ENCODE results near the gene TOMT.
A peak's percentile ranks its signal among the peaks of the same experiment; 100 is the strongest.

Gene TOMT

GRCh38 chr11:72085621-72086351, 19.9 kb upstream of the TOMT start:
- no peak for DNase-seq (ENCODE audit: low read depth in 4 of 4, low spot score in 1 of 4)

- no peak for DNase-seq (ENCODE audit: low read depth in 4 of 4, low spot score in 1 of 4)
These were observed 17.5 kb upstream of the TOMT start for GRCh38 chr11:72088076-72088808.

GRCh38 chr11:72091292-72091691, 14.4 kb upstream of the TOMT start:
- DNase-seq (ENCODE audit: low read depth in 4 of 4, low spot score in 1 of 4) = peak in 3 of 4 experiments; percentile 28 to 41 (median 29)

- no peak for DNase-seq (ENCODE audit: low read depth in 4 of 4, low spot score in 1 of 4)
These were observed 7.0 kb upstream of the TOMT start for GRCh38 chr11:72098741-72099140.

DNA sequence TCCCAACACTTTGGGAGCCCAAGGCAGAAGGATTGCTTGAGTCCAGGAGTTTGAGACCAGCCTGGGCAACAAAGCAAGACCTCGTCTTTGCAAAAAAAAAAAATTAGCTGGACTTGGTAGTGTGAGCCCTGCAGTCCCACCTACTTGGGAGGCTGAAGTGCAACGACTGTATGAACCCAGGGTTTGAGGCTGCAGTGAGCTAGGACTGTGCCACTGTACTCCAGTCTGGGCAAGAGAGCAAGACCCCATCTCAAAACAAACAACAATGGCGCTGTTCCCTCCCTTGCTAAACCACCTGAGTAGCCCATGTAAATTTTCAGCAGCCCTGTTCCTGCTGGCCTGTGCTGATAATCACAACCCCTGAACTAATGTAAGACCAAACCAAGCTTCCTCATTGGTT, 5.7 kb upstream of the TOMT start:
- no peak for DNase-seq (ENCODE audit: low read depth in 4 of 4, low spot score in 1 of 4)

DNA sequence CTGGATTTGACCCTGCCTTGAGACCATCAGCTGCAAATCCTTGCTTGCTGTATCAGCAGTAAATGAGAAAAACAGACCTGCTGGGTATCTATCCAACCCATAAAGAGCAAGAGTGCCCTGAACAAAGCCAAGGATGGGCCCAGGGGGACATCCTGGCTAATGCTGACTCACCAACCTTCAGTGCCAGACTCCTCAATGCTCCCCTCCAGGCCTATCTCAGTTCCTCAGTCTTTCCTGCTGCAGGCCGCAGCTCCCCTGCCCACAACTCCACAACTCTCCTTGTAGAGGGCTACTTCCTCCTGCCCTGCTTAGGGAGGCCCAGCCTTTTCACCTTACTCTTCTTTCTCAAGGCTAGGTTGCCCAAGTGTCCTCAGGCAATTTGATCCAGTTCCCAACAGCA, 5.3 kb upstream of the TOMT start:
- no peak for DNase-seq (ENCODE audit: low read depth in 4 of 4, low spot score in 1 of 4)

- DNase-seq (ENCODE audit: low read depth in 4 of 4, low spot score in 1 of 4) = no peak
These were observed 3.6 kb upstream of the TOMT start for GRCh38 chr11:72102162-72102561.

DNA sequence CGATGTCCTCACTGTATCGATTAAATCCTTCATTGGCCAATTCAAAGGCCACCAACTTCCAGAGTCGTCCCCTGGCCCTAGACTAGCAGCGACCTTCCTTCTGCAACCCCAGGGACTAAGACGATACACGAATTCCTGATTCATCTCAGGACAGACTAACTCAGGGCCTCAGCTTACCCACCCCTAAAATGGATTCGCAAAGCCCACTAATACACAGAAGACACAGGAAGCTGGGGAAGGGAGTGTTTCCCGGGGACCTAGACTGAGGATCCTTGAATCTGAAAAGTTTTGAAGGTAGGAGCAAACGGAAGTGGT, 3.1 kb upstream of the TOMT start:
- no peak for DNase-seq (ENCODE audit: low read depth in 4 of 4, low spot score in 1 of 4)

DNA sequence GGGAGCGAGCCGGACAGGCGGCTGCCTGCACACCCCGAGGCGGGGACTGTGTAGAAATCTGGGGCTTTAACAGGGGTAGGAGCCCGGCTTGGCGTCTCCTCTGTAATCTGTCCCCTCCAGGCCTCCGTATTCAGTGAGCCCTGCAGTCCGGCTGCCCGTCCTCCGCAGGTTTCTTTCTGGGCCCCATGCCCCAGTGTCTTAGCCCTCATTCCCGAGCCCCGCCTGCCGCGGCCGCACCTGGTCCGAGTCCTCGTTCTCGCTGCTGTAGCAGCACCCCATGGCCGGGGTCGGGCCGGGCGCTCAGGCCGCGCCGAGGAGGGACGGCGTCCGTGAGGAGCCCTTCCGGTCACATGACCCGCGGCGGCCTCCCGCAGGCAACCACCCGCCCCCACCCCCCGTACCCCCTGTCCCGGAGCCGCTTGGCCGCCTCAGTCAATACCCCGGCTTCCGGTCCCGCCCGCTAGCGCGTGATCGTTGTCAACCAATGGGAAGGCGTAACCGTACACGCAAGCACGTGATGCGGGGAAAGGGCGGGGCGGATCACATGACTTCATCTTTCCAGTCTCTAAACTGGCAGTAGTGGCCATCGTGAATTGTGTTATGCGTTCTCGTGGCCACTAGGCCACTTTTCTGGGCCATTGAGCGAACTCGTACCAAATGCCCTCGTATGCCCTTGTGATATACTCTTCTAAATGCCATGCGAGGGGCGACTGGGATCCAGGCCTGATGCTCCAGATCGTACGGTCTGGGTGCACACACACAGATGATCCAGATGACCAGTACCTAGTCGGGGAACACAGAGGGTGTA, 2.6 kb upstream of the TOMT start, which contains the start of gene LAMTOR1:
TSS of gene LAMTOR1 (minus strand) at position 352 of the 808 bp plus-strand sequence. CDS start at position 279, 73 bp downstream.
- DNase-seq (ENCODE audit: low read depth in 4 of 4, low spot score in 1 of 4) = peak; percentile 90 to 98 (median 98)

DNA sequence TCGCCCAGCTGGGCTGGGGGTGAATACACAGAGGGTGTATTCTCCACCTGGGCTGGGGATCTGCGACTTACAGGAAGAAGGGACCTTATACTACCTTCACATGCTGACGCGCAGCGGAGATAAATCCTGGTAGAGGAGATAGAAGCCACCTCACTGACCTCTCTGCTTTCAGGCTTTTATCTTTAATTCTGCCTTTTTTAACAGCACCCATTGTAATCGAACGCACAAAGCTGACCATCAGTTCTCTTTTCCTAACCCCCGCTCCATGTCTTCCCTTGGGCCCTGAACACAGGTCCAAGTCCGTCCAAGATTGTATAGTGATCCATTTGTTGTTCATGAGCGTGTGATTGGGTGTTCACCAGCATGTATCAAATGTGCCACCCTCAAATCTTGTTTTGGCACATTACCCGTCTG, 2.0 kb upstream of the TOMT start:
- no peak for DNase-seq (ENCODE audit: low read depth in 4 of 4, low spot score in 1 of 4)

DNA sequence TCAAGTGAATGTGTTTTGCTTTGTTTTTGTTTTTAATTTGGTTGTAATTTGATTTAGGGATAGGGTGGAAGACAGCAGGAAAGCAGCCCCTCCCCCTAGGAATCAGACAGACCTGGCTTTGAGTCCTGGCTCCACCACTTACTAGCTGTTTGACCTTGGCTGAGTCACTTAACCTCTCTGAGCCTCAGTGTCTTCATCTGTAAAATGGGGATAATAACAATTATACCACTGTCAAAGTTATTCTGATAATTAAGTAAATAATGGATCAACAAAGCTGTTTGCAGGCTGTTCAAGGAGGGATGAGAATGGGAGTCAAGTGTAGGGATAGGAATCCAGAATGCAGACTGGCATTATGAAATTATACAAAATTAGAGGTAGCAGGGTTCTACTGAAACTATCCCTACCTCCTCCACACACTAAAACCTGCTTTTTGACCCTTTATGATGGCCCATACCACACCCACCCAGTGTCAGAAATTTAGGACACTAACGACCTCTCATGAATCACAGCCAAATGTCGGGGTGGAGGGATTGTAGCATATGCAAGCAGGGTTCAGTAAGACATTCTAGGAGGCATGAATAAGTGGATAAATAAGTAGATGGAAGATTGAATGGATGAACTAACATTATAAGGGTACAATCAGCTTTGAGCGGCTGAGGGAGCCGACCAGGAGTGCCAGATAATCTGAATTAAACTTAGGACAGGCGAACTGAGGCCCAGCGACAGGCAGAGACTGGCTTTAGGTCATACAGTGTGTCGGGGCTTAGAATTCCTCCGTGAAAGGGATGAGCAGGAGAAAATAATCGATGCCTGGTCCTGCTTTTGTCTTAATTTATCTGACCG, 5.8 kb downstream of the TOMT start:
- DNase-seq (ENCODE audit: low read depth in 4 of 4, low spot score in 1 of 4) = no peak

- peak; percentile 97 to 100 (median 99) for DNase-seq (ENCODE audit: low read depth in 4 of 4, low spot score in 1 of 4)
These were observed 6.6 kb downstream of the TOMT start, which contains the start of gene ANAPC15 for GRCh38 chr11:72112143-72112977. Gene ANAPC15, minus strand, starts transcription at chr11:72112695. Its CDS starts 1,419 bp downstream, at chr11:72111276.

DNA sequence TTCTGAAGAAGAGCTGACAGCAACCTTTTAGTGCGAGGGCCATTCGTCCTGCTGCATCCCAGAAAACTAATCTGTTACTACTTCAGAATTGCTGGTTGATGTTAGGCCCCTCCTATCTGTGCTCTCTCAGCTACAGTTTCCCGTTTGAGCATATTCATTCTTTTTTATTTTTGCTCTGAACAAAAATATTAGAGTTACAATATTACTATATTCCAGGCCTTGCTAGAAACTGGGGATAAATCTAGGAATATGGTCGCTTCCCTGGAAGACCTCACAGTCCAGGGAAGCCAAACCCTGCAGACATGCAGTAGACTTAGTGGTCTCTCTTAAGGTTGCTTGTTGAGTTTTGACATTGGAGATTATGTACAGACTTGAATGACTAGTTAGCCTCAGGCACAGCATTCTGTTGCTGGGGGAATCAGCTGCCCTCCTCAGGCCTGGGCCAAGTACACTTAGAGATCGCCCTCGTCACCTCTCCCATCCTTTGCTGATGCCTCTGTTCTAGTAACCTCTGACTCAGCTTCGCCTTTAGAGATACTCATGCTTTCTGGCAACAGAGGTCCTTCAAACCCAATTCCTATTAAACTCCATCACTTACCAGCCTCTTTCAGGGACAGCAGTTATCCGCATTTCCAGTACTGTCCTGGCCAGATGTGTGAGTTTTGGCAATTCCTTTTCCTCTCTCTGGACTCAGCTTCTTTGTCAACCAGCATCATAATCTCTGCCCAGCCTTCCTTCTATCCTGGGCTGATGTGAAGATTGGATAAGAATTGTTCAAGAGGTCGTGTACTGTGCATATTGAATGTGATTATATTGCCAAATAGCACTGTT, 7.5 kb downstream of the TOMT start:
- no peak for DNase-seq (ENCODE audit: low read depth in 4 of 4, low spot score in 1 of 4)

DNA sequence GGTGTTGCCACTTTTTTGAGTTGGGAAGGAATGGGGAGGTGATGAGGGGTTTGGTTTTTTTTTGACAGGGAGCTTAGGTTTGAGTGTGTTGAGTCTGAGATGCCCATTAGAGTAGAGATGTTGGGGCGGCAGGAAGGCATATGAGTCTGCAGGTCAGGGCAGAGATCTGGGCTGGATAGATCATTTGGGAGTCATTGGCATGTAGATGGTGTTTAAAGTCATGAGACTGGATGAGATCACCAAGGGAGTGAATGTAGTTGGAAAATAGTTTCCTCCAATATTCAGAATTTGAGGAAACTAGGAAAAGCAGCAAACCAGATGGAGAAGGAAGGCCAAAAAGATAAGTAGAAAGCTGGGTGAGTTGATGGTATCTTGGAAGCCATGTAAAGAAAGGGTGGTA, 8.8 kb downstream of the TOMT start:
- no peak for DNase-seq (ENCODE audit: low read depth in 4 of 4, low spot score in 1 of 4)

GRCh38 chr11:72116019-72116755, 10.5 kb downstream of the TOMT start:
- DNase-seq (ENCODE audit: low read depth in 4 of 4, low spot score in 1 of 4) = no peak

GRCh38 chr11:72119198-72119597, 13.5 kb downstream of the TOMT start:
- DNase-seq (ENCODE audit: low read depth in 4 of 4, low spot score in 1 of 4) = no peak

DNA sequence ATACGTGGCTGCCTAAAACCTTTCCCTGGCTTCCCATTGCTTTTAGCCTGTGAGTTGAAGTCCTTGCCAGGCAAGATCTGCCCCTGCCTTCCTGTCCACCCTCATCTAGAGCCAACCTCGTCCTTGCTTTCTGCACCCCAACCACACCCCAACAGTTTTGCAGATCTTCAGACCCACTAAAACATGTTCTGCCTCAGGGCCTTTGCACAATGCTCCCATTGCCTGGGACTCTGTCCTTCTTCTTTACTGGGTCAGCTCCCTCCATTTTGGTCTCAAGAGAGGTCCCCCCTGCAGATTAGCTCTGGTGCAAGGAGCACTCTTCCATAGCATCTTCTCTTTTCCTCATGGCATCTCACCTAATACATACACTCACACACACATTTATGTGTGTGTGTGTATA, 15.2 kb downstream of the TOMT start:
- no peak for DNase-seq (ENCODE audit: low read depth in 4 of 4, low spot score in 1 of 4)

DNA sequence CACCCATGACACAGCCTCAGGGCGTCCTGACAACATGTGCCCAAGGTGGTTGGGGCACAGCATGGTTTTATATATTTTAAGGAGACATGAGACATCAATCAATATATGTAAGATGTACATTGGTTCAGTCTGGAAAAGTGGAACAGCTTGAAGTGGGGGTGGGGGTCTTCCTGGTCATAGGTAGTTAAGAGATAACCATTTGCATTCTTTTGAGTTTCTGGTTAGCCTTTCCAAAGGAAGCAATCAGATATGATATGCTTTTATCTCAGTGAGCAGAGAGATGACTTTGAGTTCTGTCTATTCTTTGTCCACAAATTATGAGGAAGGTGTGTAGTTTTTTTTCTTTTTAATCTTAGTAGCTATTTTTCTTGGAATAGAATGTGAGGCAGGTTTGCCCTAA, 16.9 kb downstream of the TOMT start:
- no peak for DNase-seq (ENCODE audit: low read depth in 4 of 4, low spot score in 1 of 4)
